Measurements from ENCODE around the gene C2orf92. TPM values are rescaled to one million over a fixed set of nuclear protein-coding genes. Genes with fewer than 3 reads are reported as not detected.

Gene C2orf92
- total RNA-seq, 1 experiment from 2014 or later, result 11.2 TPM

GRCh38 chr2:97735161-97735561, 65.6 kb downstream of the C2orf92 start:
- H2AFZ ChIP-seq, result no peak overlapping the region
- POLR2A ChIA-PET (ENCODE audit: unreplicated experiment), result no interaction called here
- no peaks in the 10 kb centered on the region for H3K4me1 ChIP-seq (replicated peaks; ENCODE audit: insufficient read depth)
- H4K20me1 ChIP-seq (ENCODE audit: insufficient read depth), result no peaks in the 10 kb centered on the region
- no peaks in the 10 kb centered on the region for H3K9me2 ChIP-seq (ENCODE audit: insufficient read depth)
- DNase-seq, result no peak
- H3K79me2 ChIP-seq (ENCODE audit: low read depth), result no peaks in the 10 kb centered on the region
- TF ChIP-seq CTCF (conservative IDR thresholded peaks at IDR 0.05), result no peak
- no peak for TF ChIP-seq EZH2 (IDR thresholded peaks at IDR 0.05; ENCODE audit: low read depth)
- H3F3A ChIP-seq (ENCODE audit: insufficient read depth, low read depth), result no peaks in the 10 kb centered on the region
- no peaks in the 10 kb centered on the region for H3K36me3 ChIP-seq (ENCODE audit: low read depth)
- intact Hi-C loops (cut with micrococcal nuclease; ENCODE audit: unreplicated experiment), result no loop called here
- no peak overlapping the region for H3K27ac ChIP-seq
- BruUV-seq (replicated peaks), result no TSS peak
- no peak overlapping the region for H3K4me3 ChIP-seq
- peaks cover 18% of the 10 kb centered on the region for H3K27me3 ChIP-seq (ENCODE audit: insufficient read depth, low read depth)
- CTCF ChIA-PET, result no interaction called here
- no peak overlapping the region for H3K4me2 ChIP-seq
- 0 out of 2 replicates have a peak, but pooled peaks cover 3% of the 10 kb centered on the region for H3K9me3 ChIP-seq (ENCODE audit: insufficient read depth, low read depth)

- Histone ChIP-seq H3K9me2 (ENCODE audit: insufficient read depth) (no peaks in the 10 kb centered on the region), H3K4me2 (no peak overlapping the region), H4K20me1 (ENCODE audit: insufficient read depth) (no peaks in the 10 kb centered on the region), H3K36me3 (ENCODE audit: low read depth) (no peaks in the 10 kb centered on the region), H3K27ac (no peak overlapping the region), H3K9me3 (ENCODE audit: insufficient read depth, low read depth) (no peaks in the 10 kb centered on the region), H3K79me2 (ENCODE audit: low read depth) (no peaks in the 10 kb centered on the region), H2AFZ (no peak overlapping the region), H3F3A (ENCODE audit: insufficient read depth, low read depth) (no peaks in the 10 kb centered on the region), H3K27me3 (ENCODE audit: insufficient read depth, low read depth) (peaks cover 18% of the 10 kb centered on the region), H3K4me3 (no peak overlapping the region), H3K4me1 (replicated peaks; ENCODE audit: insufficient read depth) (no peaks in the 10 kb centered on the region)
- CTCF ChIA-PET, result no interaction called here
- intact Hi-C loops (cut with micrococcal nuclease; ENCODE audit: unreplicated experiment), result no loop called here
- POLR2A ChIA-PET (ENCODE audit: unreplicated experiment), result interaction anchor here (0.5 kb wide), 1 partner anchor 851 kb away, joined by 3 read pairs; no protein-coding TSS in a partner anchor
- TF ChIP-seq EZH2 (IDR thresholded peaks at IDR 0.05; ENCODE audit: low read depth) (no peak), CTCF (conservative IDR thresholded peaks at IDR 0.05) (no peak)
- DNase-seq, result no peak
- no TSS peak for BruUV-seq (replicated peaks)
These were observed 66.7 kb downstream of the C2orf92 start for GRCh38 chr2:97736185-97736584.

- CTCF ChIA-PET, result no interaction called here
- POLR2A ChIA-PET (ENCODE audit: unreplicated experiment), result no interaction called here
- no peak for TF ChIP-seq CTCF (conservative IDR thresholded peaks at IDR 0.05)
- no peak for TF ChIP-seq EZH2 (IDR thresholded peaks at IDR 0.05; ENCODE audit: low read depth)
These were observed 67.3 kb downstream of the C2orf92 start for GRCh38 chr2:97736608-97737330.

More at GRCh38 chr2:97736608-97737330, 67.3 kb downstream of the C2orf92 start:
- Histone ChIP-seq H3K27ac (no peak overlapping the region), H3K4me2 (no peak overlapping the region), H3K9me2 (ENCODE audit: insufficient read depth) (no peaks in the 10 kb centered on the region), H3K27me3 (ENCODE audit: insufficient read depth, low read depth) (peaks cover 18% of the 10 kb centered on the region), H3K4me1 (replicated peaks; ENCODE audit: insufficient read depth) (no peaks in the 10 kb centered on the region), H3K4me3 (no peak overlapping the region), H4K20me1 (ENCODE audit: insufficient read depth) (no peaks in the 10 kb centered on the region), H3K9me3 (ENCODE audit: insufficient read depth, low read depth) (no peaks in the 10 kb centered on the region), H2AFZ (no peak overlapping the region), H3K79me2 (ENCODE audit: low read depth) (no peaks in the 10 kb centered on the region), H3F3A (ENCODE audit: insufficient read depth, low read depth) (no peaks in the 10 kb centered on the region), H3K36me3 (ENCODE audit: low read depth) (no peaks in the 10 kb centered on the region)
- DNase-seq, result no peak
- no TSS peak for BruUV-seq (replicated peaks)
- intact Hi-C loops (cut with micrococcal nuclease; ENCODE audit: unreplicated experiment), result no loop called here
